NK-92 (cell line): ENCODE measurements around the gene SLC44A4.
A peak's percentile ranks its signal among the peaks of the same experiment; 100 is the strongest.
"Not testable (repeated sequence)": the region's sequence is repeated elsewhere in the genome, so short reads cannot be mapped to it uniquely, and the experiment has no call there.

ENCODE experiments used
- DNase-seq: peaks from one replicate; lab custom pipeline; 2025; ENCODE audit not compliant: unreplicated experiment; lab: John Stamatoyannopoulos, UW

Gene SLC44A4

GRCh38 chr6:31878726-31879125 is at the start of gene SLC44A4:
TSS of gene SLC44A4 (minus strand) at chr6:31878997. CDS start at chr6:31878980, 17 bp downstream.
- DNase-seq = no peak

- DNase-seq = no peak
Observed at GRCh38 chr6:31928672-31928939, 49.8 kb upstream of the SLC44A4 start.

- DNase-seq = no peak
Observed at GRCh38 chr6:31927863-31928671, 49.3 kb upstream of the SLC44A4 start.

GRCh38 chr6:31927242-31927862 is 48.6 kb upstream of the SLC44A4 start, which contains the start of gene C2:
TSS of gene C2 (plus strand) at chr6:31927717. CDS start at chr6:31927753, 36 bp downstream.
- DNase-seq = no peak

- DNase-seq = no peak
Observed at GRCh38 chr6:31922942-31923341, 44.1 kb upstream of the SLC44A4 start.

- DNase-seq = no peak
Observed at GRCh38 chr6:31920811-31921210, 42.0 kb upstream of the SLC44A4 start.

- DNase-seq = no peak
Observed at GRCh38 chr6:31919624-31920303, 41.0 kb upstream of the SLC44A4 start.

GRCh38 chr6:31918069-31918720 is 39.4 kb upstream of the SLC44A4 start:
- DNase-seq = no peak

GRCh38 chr6:31915756-31916155 is 37.0 kb upstream of the SLC44A4 start:
- DNase-seq = no peak

GRCh38 chr6:31915351-31915750 is 36.6 kb upstream of the SLC44A4 start:
- DNase-seq = no peak

GRCh38 chr6:31911826-31912585 is 33.2 kb upstream of the SLC44A4 start:
- no peak for DNase-seq

- not testable (repeated sequence) for DNase-seq
Observed at GRCh38 chr6:31909298-31909697, 30.5 kb upstream of the SLC44A4 start.

GRCh38 chr6:31908791-31909190 is 30.0 kb upstream of the SLC44A4 start:
- DNase-seq = no peak

GRCh38 chr6:31908255-31908654 is 29.5 kb upstream of the SLC44A4 start:
- not testable (repeated sequence) for DNase-seq

GRCh38 chr6:31907158-31907813 is 28.5 kb upstream of the SLC44A4 start:
- DNase-seq = no peak

GRCh38 chr6:31906727-31907126 is 27.9 kb upstream of the SLC44A4 start:
- DNase-seq = not testable (repeated sequence)

- DNase-seq = no peak
Observed at GRCh38 chr6:31906122-31906521, 27.3 kb upstream of the SLC44A4 start.

- DNase-seq = no peak
Observed at GRCh38 chr6:31905041-31905440, 26.2 kb upstream of the SLC44A4 start.

GRCh38 chr6:31903957-31904356 is 25.2 kb upstream of the SLC44A4 start:
- DNase-seq = no peak

GRCh38 chr6:31901953-31902643 is 23.3 kb upstream of the SLC44A4 start, which contains the start of gene ZBTB12:
TSS of gene ZBTB12 (minus strand) at chr6:31902086. CDS start at chr6:31901305, 781 bp downstream.
- peak; percentile 39 for DNase-seq
